H1 (cell line): ENCODE data around the gene KRTAP10-2. TPM values are rescaled to one million over a fixed set of nuclear protein-coding genes. Genes with fewer than 3 reads are reported as not detected.

Experiments used
- CTCF ChIA-PET: fragments of 300-600 bp; sonication (Branson Sonifier 250); formaldehyde crosslinking; loops from one replicate; lab custom pipeline; 2021; ENCODE audit not compliant: partially characterized antibody; lab: Charles Lee
- POLR2A ChIA-PET: fragments of 300-600 bp; sonication (Branson Sonifier 250); formaldehyde crosslinking; loops from one replicate; lab custom pipeline; 2021; ENCODE audit warnings: inconsistent platforms; ENCODE audit not compliant: partially characterized antibody; lab: Charles Lee
- DNase-seq, 2 experiments: peaks; one replicate each; pipeline versions ENCODE4 v3.0.0 to v3.0.0-alpha.2; 2010 to 2022; ENCODE audit warnings: low spot score in 2 of 2, low read depth in 1 of 2, mixed read lengths in 1 of 2
- FAIRE-seq: peaks from 2 replicates; lab custom pipeline; 2011; peaks lifted over from hg19 to GRCh38; lab: Jason Lieb, UNC
- H2AFZ ChIP-seq: 2 replicates; pipeline ENCODE4 v1.8.1; 2012; ENCODE audit warnings: low read length, inconsistent platforms
- H2AK5ac ChIP-seq: 2 replicates; pipeline ENCODE4 v1.6.1; 2013; ENCODE audit warnings: low read depth, low read length
- H2BK120ac ChIP-seq: replicated peaks from 2 replicates; pipeline ENCODE3; 2013; ENCODE audit warnings: low read depth, low read length, inconsistent platforms
- H2BK12ac ChIP-seq: 2 replicates; pipeline ENCODE4 v1.6.1; 2013; ENCODE audit warnings: low read depth, low read length
- H2BK15ac ChIP-seq: 2 replicates; pipeline ENCODE4 v1.6.1; 2013; ENCODE audit warnings: low read length
- H2BK20ac ChIP-seq: 2 replicates; pipeline ENCODE4 v1.6.1; 2013; ENCODE audit warnings: low read length
- H2BK5ac ChIP-seq: 2 replicates; pipeline ENCODE4 v1.6.1; 2013; ENCODE audit warnings: low read depth, low read length
- H3K14ac ChIP-seq: 2 replicates; pipeline ENCODE4 v1.6.1; 2013; ENCODE audit warnings: inconsistent platforms; ENCODE audit not compliant: insufficient read length
- H3K18ac ChIP-seq: 2 replicates; pipeline ENCODE4 v1.6.1; 2013; ENCODE audit warnings: low read length; ENCODE audit errors: extremely low read depth
- H3K23ac ChIP-seq: 2 replicates; pipeline ENCODE4 v1.6.1; 2013; ENCODE audit warnings: inconsistent platforms; ENCODE audit not compliant: insufficient read length
- H3K23me2 ChIP-seq: 2 replicates; pipeline ENCODE4 v1.6.1; 2013; ENCODE audit warnings: low read depth, low read length
- H3K27ac ChIP-seq: 2 replicates; pipeline ENCODE4 v1.6.1; 2011; ENCODE audit warnings: low read depth, low read length, inconsistent platforms
- H3K27me3 ChIP-seq, 4 experiments: replicated peaks in 1 of 4; 1 replicate in 1 of 4; 2 replicates in 3 of 4; pipeline versions ENCODE4 v1.6.1 to v1.8.1; 2011 to 2013; ENCODE audit warnings: low read length in 3 of 4, mild to moderate bottlenecking in 3 of 4, inconsistent platforms in 2 of 4, mixed read lengths in 2 of 4, moderate library complexity in 1 of 4; ENCODE audit not compliant: control insufficient read depth in 3 of 4, insufficient read depth in 3 of 4; ENCODE audit errors: extremely low read depth in 1 of 4
- H3K36me3 ChIP-seq, 4 experiments: 2 replicates each; pipeline versions ENCODE4 v1.6.1 to v1.8.1; 2011 to 2013; ENCODE audit warnings: mild to moderate bottlenecking in 4 of 4, low read length in 3 of 4, moderate library complexity in 2 of 4, control low read depth in 1 of 4, inconsistent platforms in 1 of 4; ENCODE audit not compliant: insufficient read depth in 4 of 4, control insufficient read depth in 2 of 4
- H3K4ac ChIP-seq: replicated peaks from 2 replicates; pipeline ENCODE3; 2013; ENCODE audit warnings: low read length, low read depth, mixed read lengths, inconsistent platforms; ENCODE audit not compliant: insufficient read length
- H3K4me1 ChIP-seq, 4 experiments: replicated peaks in 1 of 4; 1 replicate in 1 of 4; 2 replicates in 3 of 4; pipeline versions ENCODE4 v1.6.1 to v1.8.1; 2011 to 2013; ENCODE audit warnings: low read length in 3 of 4, inconsistent platforms in 2 of 4, mixed read lengths in 1 of 4; ENCODE audit not compliant: insufficient read depth in 4 of 4, control insufficient read depth in 3 of 4
- H3K4me2 ChIP-seq, 2 experiments: 2 replicates each; pipeline versions ENCODE4 v1.6.1 to v1.8.1; 2011 to 2013; ENCODE audit warnings: low read depth in 2 of 2, low read length in 2 of 2, control low read depth in 1 of 2, inconsistent platforms in 1 of 2, mild to moderate bottlenecking in 1 of 2; ENCODE audit not compliant: insufficient read depth in 1 of 2
- H3K4me3 ChIP-seq, 4 experiments: fragments of 200-600, 300-600 bp in 1 of 4; sonication (generic), shearing (Covaris generic), sonication (Bioruptor Twin) in 1 of 4; 2 replicates each; pipeline versions ENCODE4 v1.5.1 to v1.8.1; 2011 to 2016; ENCODE audit warnings: low read length in 4 of 4, low read depth in 3 of 4, control low read depth in 2 of 4, inconsistent platforms in 2 of 4, mild to moderate bottlenecking in 2 of 4, mixed read lengths in 1 of 4, moderate library complexity in 1 of 4; ENCODE audit not compliant: insufficient read depth in 2 of 4; ENCODE audit errors: extremely low read depth in 1 of 4
- H3K56ac ChIP-seq: replicated peaks from 2 replicates; pipeline ENCODE3; 2013; ENCODE audit warnings: low read depth, mild to moderate bottlenecking, mixed read lengths, low read length, inconsistent platforms; ENCODE audit not compliant: insufficient read length
- H3K79me1 ChIP-seq: 2 replicates; pipeline ENCODE4 v1.6.1; 2013; ENCODE audit warnings: low read depth, low read length, control low read depth
- H3K79me2 ChIP-seq, 2 experiments: 2 replicates each; pipeline versions ENCODE4 v1.6.1 to v1.8.1; 2012 to 2013; ENCODE audit warnings: low read length in 2 of 2, mild to moderate bottlenecking in 2 of 2, inconsistent platforms in 1 of 2; ENCODE audit not compliant: insufficient read depth in 2 of 2, control insufficient read depth in 1 of 2
- H3K9ac ChIP-seq, 4 experiments: replicated peaks in 1 of 4; 1 replicate in 1 of 4; 2 replicates in 3 of 4; pipeline versions ENCODE4 v1.6.1 to v1.8.1; 2011 to 2013; ENCODE audit warnings: low read depth in 3 of 4, low read length in 3 of 4, control low read depth in 2 of 4, mild to moderate bottlenecking in 2 of 4, moderate library complexity in 2 of 4, inconsistent platforms in 1 of 4; ENCODE audit errors: extremely low read depth in 1 of 4
- H3K9me3 ChIP-seq, 2 experiments: 2 replicates each; pipeline versions ENCODE4 v1.6.1 to v1.8.1; 2012 to 2013; ENCODE audit warnings: mild to moderate bottlenecking in 2 of 2, moderate library complexity in 2 of 2, control low read depth in 1 of 2, inconsistent platforms in 1 of 2, low read depth in 1 of 2, low read length in 1 of 2, mixed read lengths in 1 of 2; ENCODE audit not compliant: insufficient read depth in 2 of 2
- H4K20me1 ChIP-seq, 2 experiments: replicated peaks in 1 of 2; 2 replicates each; pipeline versions ENCODE3 to v1.8.1; 2011 to 2013; ENCODE audit warnings: inconsistent platforms in 2 of 2, low read length in 2 of 2, mild to moderate bottlenecking in 1 of 2; ENCODE audit not compliant: insufficient read depth in 2 of 2, control insufficient read depth in 1 of 2
- H4K5ac ChIP-seq: 2 replicates; pipeline ENCODE4 v1.6.1; 2013; ENCODE audit warnings: low read length, low read depth, mixed read lengths, inconsistent platforms; ENCODE audit not compliant: insufficient read length
- H4K8ac ChIP-seq: 2 replicates; pipeline ENCODE4 v1.8.0; 2013; ENCODE audit warnings: mild to moderate bottlenecking, moderate library complexity, low read length, inconsistent platforms; ENCODE audit not compliant: insufficient read depth; ENCODE audit errors: extremely low read depth
- H4K91ac ChIP-seq: replicated peaks from 2 replicates; pipeline ENCODE3; 2013; ENCODE audit warnings: low read length, mixed read lengths, inconsistent platforms; ENCODE audit not compliant: insufficient read length
- BCL11A ChIP-seq, 2 experiments: IDR thresholded peaks; one replicate each; pipeline ENCODE4 v1.6.1; 2011; ENCODE audit warnings: low read depth in 2 of 2, low read length in 2 of 2, mild to moderate bottlenecking in 2 of 2
- MAX ChIP-seq: IDR thresholded peaks from 2 replicates; pipeline ENCODE4 v1.6.1; 2012; ENCODE audit warnings: inconsistent platforms
- RNF2 ChIP-seq: fragments of 200-900, 300-1000 bp; sonication (generic); IDR thresholded peaks from 2 replicates; pipeline ENCODE4 v1.7.1; 2016; ENCODE audit warnings: borderline replicate concordance, low read depth, mild to moderate bottlenecking, antibody characterized with exemption, low read length; ENCODE audit not compliant: poor library complexity, severe bottlenecking; ENCODE audit errors: missing control alignments
- SAP30 ChIP-seq: fragments of 300-600 bp; sonication (generic); IDR thresholded peaks from 2 replicates; pipeline ENCODE4 v1.7.1; 2012; ENCODE audit warnings: low read length, moderate library complexity, mild to moderate bottlenecking, inconsistent platforms; ENCODE audit not compliant: insufficient read depth, insufficient replicate concordance
- ZNF274 ChIP-seq: IDR thresholded peaks from 2 replicates; pipeline ENCODE4 v1.7.0; 2012; ENCODE audit warnings: low read length, borderline replicate concordance; ENCODE audit errors: extremely low read depth
- WGBS, 2 experiments: shearing (Covaris generic) in 1 of 2; methylation state at CpG; one replicate each; pipeline versions ENCODE4 v1.1.6 to v1.1.7; 2013 to 2015; ENCODE audit warnings: low lambda C conversion rate in 2 of 2, mixed read lengths in 2 of 2, inconsistent platforms in 1 of 2, low coverage in 1 of 2, missing lambda C conversion rate in 1 of 2; ENCODE audit not compliant: insufficient replicate concordance in 2 of 2, insufficient coverage in 1 of 2, insufficient read length in 1 of 2; ENCODE audit errors: extremely low coverage in 1 of 2, missing lambda C conversion rate in 1 of 2; 5-methylcytosine and 5-hydroxymethylcytosine counted together
- polyA plus RNA-seq, 7 experiments: library from polyadenylated mRNA; depleted of rRNA in 3 of 7; stranded (reverse) in 5 of 7; unstranded in 2 of 7; fragments of >200 nt in 5 of 7; fragments of 200-250 nt in 2 of 7; gene quantifications; 1 replicate in 5 of 7; 2 replicates in 1 of 7; 4 replicates in 1 of 7; pipeline versions ENCODE4 v1.2.1 to v1.2.3, GENCODE V29; 2011 to 2013; ENCODE audit warnings: missing spikeins in 2 of 7, mixed read lengths in 2 of 7
- total RNA-seq: library from RNA; stranded (reverse); fragmentation: NEBNext Ultra II Directional; extraction: Animal tissue kit (Norgen Biotek cat#: 25700); gene quantifications from 2 replicates; pipeline ENCODE4 v1.2.1, GENCODE V29; 2021
- TF ChIP-seq, protein P1 (sequence below): IDR thresholded peaks from 2 replicates; pipeline ENCODE4 v1.6.1; 2012; ENCODE audit warnings: inconsistent platforms

KRTAP10-2 gene
- total and polyA plus RNA-seq, 2 of the 8 experiments (the other 6 are each of a cell fraction or from before 2014, with no cell fraction given), result 0.11 TPM; not detected in 1

- 92% methylated on average over 8 of the region's 21 CpGs; no CpG with 5 or more reads in 1 of the 2 experiments for WGBS, 2 experiments
- Histone ChIP-seq H2BK12ac (peak overlapping the region; percentile 9; the same call in 1 of the 2 replicates), H2BK15ac (no peak overlapping the region), H3K36me3 (no peaks in the 10 kb centered on the region)
- TF ChIP-seq BCL11A (IDR thresholded peaks at IDR 0.05; ENCODE audit: low read depth in 2 of 2, low read length in 2 of 2) (no peak), RNF2 (no peak), SAP30 (no peak), ZNF274 (no peak), MAX (no peak)
- TF ChIP-seq, protein P1, sequence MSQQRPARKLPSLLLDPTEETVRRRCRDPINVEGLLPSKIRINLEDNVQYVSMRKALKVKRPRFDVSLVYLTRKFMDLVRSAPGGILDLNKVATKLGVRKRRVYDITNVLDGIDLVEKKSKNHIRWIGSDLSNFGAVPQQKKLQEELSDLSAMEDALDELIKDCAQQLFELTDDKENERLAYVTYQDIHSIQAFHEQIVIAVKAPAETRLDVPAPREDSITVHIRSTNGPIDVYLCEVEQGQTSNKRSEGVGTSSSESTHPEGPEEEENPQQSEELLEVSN, result no peak
- TF ChIP-seq, all 59 proteins: peak for 0
- H3K9ac ChIP-seq, result no peak overlapping the region
- no peak overlapping the region for H3K4ac ChIP-seq
- no peak for DNase-seq
- POLR2A ChIA-PET, result interaction anchor here (0.6 kb wide), 1 partner anchor 235 kb away, joined by 3 read pairs; no protein-coding TSS in a partner anchor
- peaks cover 4% of the 10 kb centered on the region; the same call in 1 of the 2 replicates for H3K23me2 ChIP-seq
- H2BK5ac ChIP-seq, result no peak overlapping the region
- H2BK120ac ChIP-seq, result no peak overlapping the region
- H4K8ac ChIP-seq, result no peak overlapping the region
- H3K79me1 ChIP-seq, result no peaks in the 10 kb centered on the region
- no peak overlapping the region for H3K14ac ChIP-seq
- no peak overlapping the region for H3K23ac ChIP-seq
- H3K27ac ChIP-seq, result no peak overlapping the region
- H3K4me1 ChIP-seq, result peaks cover 0 to 3% (median 0%) of the 10 kb centered on the region in 4 experiments; a peak in 1 of 7 replicates
- H2AFZ ChIP-seq, result no peak overlapping the region
- no peak for FAIRE-seq
- H4K5ac ChIP-seq, result no peak overlapping the region
- peaks cover 0 to 2% of the 10 kb centered on the region in 2 experiments for H4K20me1 ChIP-seq
- H3K79me2 ChIP-seq, result no peaks in the 10 kb centered on the region
- H2BK20ac ChIP-seq, result no peak overlapping the region
- H3K18ac ChIP-seq, result no peak overlapping the region
- CTCF ChIA-PET, result interaction anchor here (0.7 kb wide), 1 partner anchor 226 kb away, joined by 3 read pairs; no protein-coding TSS in a partner anchor
- H3K4me3 ChIP-seq, result no peak overlapping the region
- no peak overlapping the region for H4K91ac ChIP-seq
- no peak overlapping the region for H3K4me2 ChIP-seq
- H3K9me3 ChIP-seq, result no peaks in the 10 kb centered on the region
- H3K27me3 ChIP-seq, result no peaks in the 10 kb centered on the region
- no peak overlapping the region for H3K56ac ChIP-seq
- no peak overlapping the region for H2AK5ac ChIP-seq
Measured at GRCh38 chr21:44533891-44534627, 17.2 kb downstream of the KRTAP10-2 start.
